ENCODE measurements around the gene TANGO2.

Gene TANGO2, protein sequence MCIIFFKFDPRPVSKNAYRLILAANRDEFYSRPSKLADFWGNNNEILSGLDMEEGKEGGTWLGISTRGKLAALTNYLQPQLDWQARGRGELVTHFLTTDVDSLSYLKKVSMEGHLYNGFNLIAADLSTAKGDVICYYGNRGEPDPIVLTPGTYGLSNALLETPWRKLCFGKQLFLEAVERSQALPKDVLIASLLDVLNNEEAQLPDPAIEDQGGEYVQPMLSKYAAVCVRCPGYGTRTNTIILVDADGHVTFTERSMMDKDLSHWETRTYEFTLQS

DNA sequence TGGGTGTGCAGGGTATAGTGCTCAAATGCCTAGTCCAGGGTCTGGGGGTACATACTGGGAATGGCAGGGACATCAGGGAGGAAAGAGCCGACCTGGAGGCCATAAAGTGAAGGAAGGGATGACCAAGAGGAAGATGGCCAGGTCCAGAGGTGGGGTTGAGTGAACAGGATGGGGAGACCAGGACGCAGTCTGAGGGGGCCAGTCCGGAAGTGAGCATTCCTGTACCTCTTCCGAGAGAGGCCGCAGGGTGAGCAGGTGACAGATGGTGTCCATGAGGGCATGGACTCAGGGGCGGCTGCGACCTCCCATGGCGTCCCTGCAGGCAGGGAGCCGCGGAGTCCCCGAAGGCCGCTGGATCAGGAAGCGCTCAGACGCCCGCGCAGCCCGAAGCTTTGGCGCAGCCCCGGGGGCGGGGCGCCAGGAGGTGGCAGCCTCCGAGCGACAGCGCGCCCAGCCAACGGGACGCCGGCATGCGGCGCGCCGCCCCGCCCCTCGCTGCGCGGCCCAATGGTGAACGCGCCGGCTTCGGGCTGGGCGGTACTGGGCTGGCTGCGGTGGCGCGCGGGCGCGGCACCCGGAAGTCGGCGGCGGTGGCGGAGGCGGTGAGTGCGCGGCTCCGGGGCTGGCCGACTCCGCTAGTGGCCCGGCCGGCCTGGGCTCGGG is at the start of gene TANGO2:
TANGO2 (plus strand) TSS at position 578 of the 663 bp plus-strand sequence. CDS start 15,689 bp downstream, outside the sequence.
- peak; percentile 94 for DNase-seq

DNA sequence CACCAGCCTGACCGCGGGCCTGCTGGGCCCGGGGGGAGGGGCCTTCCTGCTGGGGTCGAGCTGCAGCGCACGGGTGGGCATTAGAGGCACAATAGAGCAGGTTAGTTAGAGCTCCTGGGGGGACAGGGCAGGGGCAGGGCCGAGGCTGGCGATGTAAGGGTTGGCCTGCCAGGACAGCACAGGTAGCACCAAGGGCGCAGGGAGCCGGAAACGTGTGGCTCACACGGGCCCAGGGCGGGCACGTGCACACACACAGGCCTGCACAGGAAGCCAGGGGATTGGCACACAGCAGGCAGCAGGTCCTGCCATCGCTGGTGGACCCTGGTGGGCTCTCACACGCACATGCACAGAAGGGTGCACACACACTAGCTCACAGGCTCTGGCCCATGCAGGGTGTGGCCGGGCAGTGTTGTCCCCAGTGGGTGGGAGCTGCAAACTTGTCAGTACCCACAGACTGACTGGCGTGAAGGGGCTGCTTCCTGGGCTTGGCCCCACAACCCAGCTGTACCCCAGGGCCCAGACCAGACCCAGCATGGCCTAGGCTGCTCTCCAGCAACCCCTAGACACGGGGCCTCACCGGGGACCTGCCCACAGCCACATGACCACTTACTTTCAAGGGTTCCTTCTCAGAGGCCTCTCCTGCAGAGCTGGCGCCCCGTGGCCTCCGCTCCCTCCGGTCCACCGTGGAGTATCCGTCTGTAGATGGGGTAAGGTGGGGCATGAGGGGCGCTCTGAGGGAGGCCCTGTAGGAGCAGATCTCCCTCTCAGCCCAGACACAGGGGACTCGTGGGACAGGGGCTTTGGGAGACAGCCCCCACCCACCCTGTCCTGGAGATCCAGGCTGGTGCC is 49.4 kb upstream of the TANGO2 start:
- peak; percentile 22 for DNase-seq

DNA sequence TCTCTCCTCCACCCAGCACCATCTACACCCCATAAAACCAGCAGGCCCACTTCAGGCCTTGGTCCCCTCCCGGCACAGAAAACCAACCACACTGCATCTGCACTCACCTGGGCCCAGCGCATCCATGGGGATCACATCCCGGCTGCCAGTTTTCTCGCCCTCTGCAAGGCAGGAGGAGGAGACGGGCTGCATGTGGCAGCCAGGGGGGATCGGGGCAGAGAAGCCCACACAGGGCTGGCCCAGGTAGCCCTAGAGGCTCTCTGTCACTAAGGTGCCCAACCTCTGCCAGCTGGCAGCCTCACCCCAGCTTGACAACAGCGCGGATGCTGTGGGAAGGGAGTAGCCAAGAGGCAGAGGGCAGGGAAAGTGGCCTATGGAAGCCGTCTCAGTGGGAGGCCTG is 48.7 kb upstream of the TANGO2 start:
- DNase-seq = no peak

DNA sequence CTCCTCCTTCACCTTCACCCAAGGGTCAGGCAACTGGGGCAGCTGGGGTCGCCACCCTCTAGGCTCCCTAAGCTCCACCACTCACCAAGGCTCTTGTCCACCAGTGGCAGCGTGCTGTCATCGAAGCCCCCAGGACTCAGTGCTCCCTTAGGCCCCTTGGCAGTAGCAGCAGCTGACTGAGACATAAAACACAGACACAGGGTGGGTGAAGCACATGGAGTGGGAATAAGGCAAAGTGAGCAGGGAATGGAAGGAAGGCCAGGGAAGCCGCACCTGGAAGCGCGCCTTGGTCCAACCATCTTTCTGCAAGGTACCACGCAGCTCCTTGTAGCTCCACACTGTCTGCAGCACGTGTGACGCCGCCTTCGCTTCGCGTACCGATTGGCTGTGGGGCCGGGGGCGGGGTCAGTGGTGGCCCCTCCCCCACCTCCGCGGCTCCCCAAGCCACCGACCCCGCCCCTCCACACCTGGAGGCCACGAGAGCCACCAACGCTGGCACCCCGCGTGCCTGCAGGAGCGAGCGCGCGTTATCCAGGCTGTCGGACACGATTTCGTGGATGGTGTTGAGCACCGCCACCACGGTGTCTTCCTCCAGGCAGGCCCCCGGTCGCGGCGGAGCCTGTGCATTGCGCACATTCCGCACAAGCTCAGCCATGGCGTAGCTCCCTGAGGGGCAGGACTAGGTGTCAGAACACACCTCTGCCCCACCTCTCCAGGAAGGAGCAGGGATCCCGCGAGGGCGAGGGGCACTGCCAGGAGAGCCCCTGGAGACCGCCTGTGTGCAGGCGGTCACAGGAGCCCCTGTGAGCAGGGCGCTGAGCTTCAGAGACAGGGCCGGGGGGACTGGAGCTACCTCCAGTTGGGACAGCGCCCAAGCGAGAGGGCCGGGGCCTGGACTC is 48.0 kb upstream of the TANGO2 start:
- no peak for DNase-seq

DNA sequence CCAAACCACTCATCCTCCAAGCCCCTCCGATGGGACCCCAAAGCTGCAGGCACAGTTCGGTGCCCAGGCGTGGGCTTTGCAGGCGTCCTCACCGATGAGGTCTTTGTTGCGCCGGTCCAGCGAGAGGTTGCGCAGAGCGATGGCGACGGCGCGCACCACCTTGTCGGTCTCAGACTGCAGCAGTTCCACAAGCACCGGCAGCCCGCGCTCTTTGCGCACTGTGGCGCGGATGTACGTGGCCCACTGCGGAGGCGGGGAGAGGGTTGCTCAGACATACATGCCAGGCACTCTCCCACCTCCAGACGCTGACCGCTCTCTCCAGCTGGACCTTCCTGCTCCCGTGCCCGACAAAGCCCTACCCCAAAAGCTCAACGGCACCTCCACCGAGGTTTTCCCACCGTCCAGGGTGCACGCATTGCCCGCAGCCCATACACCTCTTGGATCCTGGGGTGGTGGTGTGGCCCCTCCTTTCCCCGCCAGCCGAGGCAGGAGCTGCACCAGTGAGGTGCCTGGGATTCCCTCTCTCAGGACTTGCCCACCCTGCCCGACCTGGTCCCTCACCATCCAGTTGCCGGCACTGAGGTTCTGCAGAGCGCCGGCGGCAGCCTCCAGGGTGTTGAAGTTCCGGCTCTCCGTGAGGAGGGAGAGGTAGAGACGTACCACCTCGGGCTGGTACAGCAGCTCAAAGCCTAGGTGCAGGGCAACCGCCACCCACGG is 47.2 kb upstream of the TANGO2 start:
- no peak for DNase-seq

DNA sequence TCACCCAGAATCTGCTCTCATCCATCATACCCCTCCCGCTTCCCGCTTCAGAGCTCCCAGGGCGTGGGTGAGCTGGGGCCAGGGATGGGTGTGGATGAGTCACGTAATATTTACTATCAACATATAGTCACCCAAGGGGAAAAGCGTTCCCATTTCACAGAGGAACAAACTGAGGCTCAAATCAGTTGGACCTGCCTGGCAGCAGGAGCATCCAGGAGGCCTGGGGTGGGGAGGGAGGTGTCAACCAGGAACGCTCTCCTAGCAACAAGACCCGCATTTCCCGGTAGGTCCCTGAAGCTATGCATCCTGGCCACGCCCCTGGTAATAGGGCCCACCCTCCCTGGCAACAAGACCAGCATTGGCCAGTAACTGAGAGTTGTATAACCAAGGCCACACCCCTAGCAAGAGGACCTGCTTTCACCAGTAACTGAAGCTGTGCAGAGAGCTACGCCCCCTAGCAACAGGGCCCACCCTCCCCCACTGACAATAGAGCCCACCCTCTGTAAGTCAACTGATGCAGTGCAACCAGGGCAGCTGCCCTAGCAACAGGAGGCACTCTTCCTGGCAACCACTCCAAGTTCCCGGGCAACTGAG is 46.5 kb upstream of the TANGO2 start:
- peak; percentile 31 for DNase-seq

DNA sequence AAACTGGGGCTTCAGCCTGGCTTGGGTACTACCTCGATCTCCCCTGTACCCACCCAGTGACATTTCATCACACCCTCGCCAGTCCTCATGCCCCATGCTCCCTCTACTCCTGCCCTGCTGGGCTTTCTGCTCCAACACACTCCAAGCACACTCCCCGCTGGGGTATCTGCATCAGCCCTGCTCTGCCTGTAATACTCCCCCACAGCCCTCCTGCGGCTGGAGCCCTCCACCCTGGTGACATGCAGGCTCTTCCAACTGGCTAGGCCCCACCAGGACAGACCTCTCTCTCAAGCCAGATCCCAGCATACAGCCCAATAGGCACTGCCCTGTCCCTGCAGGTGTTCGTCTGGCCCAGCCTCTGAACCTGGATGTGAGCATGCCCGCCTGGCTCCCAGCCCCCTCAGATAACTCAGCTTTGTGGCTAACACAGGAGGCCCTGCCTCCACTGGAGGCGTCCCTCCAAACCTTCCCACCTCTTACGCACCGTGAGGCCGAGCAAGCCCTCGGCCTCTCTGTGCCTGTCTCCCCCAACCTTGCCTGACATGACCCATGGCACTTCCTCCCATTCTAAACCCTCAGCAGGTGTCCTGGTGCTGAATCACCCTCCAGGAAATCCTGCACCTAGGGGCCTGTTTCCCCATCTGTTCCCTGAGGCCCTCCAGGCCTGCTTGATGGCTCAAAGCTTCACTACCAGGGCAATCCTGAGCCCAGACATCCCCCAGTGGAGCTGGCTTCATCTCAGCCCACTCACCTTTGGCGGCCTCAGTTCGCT is 45.8 kb upstream of the TANGO2 start:
- DNase-seq = no peak

DNA sequence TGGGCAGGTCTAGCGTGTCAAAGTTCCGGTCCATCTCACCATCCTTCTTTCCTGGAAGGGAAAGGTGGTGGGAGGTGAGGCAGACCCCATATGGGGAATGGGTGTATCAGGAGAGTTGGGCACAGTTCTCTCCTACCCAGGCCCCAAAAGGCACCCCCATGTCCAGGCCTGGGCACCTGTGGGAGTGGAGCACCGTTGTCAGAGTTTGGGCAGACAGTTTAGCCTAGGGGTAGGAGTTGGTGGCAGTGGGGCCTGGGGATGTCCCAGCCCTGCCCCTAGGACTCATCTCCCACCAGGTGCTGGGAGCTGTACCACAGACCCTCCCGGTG is 45.2 kb upstream of the TANGO2 start:
- no peak for DNase-seq

DNA sequence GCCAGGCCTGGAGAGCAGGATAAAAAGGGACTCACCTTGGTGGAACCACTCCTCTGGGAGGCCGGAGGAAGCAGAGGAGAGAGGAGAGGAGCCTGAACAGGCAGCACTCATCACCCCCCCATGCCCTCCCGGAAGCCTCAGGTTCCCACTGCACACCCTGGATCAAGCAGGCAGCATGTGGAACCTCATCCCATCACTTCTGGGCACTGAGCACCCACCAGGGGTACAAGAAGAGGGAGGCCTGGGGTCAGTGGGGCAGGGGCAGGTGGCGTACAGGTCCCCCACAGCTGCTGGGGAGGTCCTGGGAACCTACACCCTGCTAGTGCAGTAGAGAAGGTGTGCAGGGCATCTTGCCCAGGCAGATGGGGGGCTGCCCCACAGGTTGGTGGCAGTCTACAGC is 44.2 kb upstream of the TANGO2 start:
- no peak for DNase-seq

DNA sequence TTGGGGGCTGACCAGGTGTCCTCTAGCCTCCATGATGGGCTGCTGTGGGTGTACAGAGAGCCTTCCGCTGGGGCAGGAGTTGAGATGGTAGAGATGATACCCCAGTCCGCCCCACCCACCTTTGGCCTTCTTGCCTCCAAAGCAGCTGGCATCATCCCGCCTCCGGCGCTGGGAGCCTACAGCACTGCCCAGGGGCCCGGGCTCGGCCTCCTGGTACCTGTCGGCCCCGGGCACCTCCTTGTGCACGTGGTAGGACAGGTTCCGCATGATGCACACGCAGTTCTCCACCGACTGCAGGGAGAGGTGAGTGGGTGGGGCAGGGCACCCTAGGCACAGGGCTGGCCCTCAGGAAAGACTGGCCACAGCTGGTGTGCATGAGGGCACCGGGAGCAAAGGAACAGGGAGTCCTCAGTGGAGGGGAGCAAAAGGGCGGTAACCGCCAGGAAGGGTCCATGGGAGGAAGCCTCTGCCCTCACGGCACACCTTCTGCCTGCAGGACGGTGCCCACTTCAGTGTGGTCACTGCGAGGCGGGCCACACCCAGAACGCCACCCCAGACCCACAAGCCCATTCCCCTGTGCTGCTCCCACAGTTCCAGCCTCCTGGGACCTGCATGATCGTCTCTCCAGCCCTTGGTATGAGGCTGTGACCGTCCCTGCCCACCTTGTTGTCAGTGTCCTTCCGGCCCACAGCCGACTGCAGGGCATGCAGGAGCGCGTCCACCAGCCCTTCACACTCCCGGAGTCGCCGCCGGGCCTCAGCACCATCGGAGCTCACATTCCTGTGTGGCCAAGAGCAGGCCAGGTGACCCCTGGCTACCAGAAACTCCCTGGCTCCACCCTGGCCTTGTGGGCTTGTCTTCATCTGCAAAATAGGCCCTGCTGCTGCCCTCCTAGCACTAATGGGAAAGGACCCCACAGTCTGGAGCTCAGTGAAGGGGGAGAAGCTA is 43.3 kb upstream of the TANGO2 start:
- DNase-seq = no peak

DNA sequence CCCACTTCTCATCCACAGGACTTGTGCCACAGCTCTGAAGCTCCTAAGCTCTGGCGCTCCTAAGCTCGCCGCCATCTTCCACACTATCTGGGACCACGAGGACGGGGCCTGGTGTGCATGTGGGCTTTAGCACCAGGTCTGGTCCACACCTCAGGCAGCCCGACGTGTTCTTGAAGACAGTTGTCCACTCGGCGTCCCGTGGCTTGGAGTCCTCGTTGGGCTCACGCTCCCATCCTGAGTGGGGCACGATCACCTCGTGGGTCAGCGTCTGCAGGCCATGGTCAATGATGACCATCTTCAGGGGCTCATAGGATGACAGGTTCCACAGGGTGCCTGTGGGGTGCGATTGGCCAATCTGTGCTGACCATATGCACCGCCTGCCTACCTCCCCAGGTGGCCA is 42.2 kb upstream of the TANGO2 start:
- DNase-seq = no peak

DNA sequence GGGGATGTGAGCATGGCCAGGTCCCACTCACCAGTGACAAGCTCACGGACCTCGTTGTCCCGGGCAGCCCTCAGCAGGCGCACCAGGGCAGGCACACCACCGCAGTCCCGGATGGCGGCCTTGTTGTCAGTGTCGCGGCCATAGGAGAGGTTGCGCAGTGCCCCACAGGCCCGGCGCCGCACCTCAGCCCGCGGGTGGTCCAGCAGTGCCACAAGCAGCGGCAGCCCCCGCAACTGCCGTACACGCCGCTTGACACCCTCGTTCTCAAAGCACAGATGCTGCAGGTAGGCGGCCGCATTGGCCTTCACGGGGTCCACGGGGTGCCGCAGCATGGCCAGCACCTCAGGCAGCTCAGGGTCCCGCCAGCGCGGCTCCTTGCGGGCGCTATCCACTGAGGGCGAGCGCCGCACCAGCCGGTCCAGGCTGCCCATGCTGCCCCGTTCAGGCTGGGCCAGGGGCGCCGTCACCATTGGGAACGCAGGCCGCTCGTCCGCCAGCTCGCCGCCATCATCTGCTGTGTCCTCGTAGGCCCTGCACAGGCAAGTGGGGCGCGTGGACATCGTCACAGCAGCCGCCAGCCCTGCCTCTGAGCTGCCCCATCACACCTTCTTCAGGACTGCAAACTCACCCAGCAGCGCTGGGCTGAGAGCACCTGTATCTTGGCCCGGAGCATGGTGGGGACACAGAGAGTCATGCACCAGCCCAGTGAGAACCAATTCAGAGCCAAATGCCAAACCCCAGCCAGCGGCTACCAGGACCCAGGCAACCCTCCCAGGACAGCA is 41.0 kb upstream of the TANGO2 start:
- DNase-seq = no peak

DNA sequence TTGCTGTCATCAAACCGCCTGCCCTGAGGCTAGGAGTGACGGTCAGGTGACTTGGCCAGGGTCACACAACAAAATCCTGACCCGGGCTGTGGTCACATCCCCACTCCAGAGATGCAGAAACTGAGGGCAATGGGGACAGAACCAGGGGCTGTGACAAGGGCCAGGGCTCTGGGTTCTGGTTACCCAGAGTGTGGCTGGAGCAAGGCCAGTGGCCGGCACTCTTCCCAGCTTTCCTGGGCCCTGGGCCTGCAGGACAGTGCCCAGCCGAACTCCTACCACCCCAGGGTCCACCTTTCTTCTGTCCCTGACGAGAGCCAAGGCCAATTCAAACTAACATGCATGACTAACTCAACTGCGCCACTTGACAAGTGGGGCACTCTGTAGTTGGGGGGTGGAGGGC is 40.1 kb upstream of the TANGO2 start:
- no peak for DNase-seq

DNA sequence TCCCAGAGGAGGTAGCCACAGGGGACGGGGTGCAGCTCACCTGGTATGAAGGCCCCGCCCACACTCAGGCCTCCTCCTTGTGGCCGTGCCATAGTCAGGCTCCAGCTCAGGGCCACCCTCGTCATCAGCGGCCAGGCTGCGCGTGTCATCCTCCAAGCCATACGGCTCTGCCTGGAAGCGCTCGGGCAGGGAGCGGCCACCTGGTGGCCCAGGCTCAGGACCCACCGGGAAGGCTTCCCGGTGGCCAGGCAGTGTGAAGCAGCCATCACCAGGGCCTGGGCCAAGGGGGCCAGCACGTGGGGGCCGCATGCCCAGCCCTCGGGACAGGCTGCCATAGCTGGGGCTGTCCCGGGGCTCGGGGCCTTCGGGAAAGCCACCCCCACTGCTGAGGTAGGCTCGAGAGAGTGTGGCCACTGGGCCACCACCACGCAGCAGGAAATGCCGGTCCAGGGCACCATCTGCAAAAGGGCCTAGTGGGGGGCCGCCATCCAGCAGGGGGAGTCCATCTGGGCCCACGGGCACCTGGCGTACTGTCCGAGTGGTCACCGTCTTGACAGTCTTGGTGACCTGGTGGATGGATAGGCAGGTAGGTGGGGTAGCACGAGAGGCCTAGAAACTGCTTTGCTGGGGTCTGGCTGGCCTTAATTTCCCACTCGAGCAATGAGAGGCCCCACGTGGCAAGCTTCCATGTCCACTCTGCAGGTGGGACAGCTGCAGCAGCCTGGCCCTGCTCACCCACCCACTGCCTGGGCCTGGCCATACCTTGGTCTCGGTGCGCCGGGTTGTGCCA is 39.5 kb upstream of the TANGO2 start:
- no peak for DNase-seq

DNA sequence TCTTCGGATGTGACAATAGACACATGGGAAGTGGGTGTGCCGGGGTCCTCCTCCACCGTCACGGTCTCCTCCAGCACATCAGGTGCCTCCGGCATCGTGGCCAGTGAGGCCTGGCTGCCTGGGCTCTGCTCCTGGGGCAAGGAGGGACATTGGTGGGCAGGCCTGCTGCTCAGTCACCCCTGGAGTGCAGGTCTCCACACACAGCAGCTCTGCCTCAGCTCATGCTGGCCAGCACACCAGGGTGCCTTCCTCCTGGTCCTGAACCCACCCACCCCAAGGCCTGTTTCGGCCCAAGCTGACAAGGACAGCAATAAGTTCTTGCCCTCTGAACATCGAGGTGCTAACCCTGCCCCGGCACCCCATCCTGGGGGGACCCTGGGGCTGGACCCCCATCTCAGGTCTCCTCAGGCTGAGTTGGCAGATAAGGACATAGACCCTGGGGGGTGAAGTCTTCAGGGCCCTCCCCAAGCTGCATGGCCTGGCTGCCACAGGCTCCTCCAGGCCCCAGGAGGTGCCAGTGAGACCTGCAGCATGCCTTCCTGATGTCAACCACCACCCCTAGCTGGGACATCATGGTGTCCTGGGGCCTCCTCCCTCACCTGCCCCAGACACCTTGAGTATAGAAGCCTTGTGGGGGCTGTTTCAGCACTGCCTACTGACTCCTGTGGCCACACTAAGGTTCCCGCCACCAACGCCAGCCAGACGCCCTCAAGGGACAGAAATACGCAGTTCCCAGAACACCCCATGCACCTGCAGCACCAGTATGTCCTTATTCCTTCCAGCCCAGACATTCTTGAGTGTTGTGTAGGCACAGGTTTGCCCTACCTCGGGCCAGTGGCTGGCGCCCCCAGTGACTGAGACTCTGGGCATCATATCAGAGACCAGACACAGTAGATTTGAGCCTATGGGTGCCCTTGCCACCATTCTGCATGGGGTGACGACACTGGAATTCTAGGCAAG is 38.7 kb upstream of the TANGO2 start:
- DNase-seq = no peak

DNA sequence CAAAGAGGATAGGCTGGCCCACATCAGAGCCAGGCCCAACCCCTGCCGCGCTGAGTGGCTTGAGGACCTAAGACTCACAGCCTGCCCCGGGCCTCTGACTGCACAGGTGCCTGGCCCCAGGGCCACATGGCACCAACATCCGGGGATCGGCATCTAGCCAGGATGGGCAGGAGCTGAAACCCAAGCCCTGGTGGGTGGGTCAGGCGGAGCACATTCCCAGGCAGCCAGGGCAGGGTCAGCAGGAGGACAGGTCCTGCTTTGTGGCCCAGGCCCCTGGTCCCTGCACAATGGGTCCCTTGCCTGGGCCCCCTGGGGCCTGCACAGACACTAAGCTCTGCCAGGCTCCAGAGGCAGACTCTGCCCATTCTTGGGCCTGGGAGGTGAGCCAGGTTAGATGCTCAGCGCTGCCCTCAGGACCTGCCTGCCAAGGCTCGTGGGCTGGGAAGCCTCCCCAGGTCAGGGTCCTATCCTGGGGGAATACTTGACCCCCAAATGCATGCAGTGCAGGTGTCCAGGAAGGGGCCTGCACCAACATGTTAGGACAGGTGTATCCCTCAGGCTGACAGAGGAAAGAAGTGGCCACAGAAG is 37.8 kb upstream of the TANGO2 start:
- DNase-seq = no peak

DNA sequence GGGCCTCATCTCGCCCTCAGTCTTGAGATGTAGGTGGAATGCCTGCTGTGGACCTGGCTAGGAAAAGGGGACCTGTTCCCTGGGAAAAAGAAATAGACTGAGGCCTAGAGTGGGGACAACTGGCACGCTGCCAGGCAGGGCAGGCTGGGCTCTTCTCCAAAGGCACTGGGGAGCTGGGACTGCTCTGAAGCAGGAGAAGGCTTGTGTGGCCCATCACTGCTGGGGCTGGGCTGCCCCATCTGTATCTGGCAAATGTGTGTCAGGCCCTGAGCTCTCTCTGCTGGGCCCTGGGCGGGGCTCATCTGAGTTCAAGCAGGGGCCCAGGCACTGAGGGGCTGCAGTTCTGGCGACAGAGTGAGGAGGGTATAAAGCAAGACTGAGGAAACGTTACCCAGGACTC is 37.2 kb upstream of the TANGO2 start:
- no peak for DNase-seq
